ENCODE results near the gene TMOD2.
A peak's percentile ranks its signal among the peaks of the same experiment; 100 is the strongest.

Gene TMOD2

DNA sequence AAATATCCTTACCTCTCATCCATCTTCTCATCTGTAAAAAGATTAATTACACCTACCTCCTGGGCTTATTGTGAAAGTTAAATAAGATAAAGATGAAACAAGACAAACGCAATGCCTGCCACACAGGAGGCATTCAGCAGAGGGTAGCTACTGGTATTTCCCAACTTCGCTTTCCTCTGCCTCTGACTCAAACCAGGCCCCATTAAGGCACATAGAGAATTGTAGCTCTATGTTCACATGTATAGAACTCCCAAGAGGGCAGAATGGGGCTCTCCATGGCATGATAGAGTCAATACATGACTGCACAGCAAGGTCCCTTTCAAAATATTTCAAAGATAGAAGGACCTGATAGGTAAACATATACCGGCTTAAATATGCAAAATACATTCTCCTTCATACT, 15.3 kb upstream of the TMOD2 start:
- DNase-seq, result peak in 3 of 4 experiments; percentile 29 to 48 (median 46)

GRCh38 chr15:51736751-51737521, 14.5 kb upstream of the TMOD2 start:
- DNase-seq, result peak in 2 of 4 experiments; percentile 26 to 69

DNA sequence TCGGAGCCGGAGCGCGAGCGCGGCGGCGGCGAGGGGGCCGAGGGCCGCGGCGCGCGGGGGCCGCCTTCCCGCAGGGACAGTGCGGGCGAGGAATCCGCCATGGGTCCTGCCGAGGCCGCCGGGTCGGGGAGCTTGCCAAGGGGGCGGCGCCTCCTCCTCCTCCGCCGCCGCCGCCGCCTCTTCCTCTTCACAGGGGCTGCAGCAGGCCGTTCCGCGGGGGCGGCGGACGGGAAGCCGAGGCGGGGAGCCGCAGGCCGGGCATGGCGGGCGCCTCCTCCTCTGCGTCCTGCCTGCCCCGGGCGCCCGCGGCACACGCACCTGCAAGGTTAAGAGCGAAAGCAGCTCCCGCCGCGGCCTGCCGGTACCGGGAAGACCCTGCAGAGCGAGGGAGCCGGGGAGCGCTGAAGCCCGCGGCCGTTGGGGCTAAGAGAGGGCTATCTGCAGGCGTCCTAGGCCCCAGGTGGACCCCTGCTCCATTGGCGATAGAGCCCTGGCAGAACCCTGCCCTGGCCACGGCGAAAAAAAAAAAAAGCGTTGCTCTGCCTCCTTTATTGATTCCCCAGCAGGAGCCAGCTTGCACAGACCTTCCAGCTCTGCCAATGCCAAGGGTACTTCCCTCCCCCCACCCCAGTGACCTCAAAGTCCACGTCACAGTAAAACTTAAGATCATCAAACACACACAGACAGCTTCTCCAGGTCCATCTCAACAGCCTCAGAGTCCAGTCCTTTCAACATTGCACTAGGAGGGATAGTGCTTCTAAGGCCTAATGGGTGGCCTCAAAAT, 13.7 kb upstream of the TMOD2 start, which contains the start of gene LYSMD2:
LYSMD2 (minus strand) TSS at position 134 of the 784 bp plus-strand sequence; CDS start at position 101, 33 bp downstream.
- peak; percentile 53 to 88 (median 76) for DNase-seq

DNA sequence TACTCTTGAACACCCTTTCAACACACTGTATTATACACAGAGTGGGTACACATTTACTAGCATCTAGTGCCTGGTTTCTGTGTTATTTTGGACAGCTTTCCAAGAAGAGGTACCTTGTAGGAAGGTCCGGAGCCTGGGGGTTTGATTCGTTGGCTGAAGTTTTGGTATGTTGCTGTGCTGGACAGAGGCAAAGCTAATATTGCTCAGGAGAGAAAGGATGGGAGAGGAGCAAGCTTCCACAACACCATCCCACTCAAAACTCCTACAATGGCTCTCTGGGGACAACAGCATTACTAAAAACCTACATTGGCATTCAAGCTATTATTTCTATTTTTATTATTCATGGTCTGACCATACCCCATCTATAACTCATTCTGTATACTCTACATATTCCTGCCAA, 12.8 kb upstream of the TMOD2 start:
- DNase-seq, result no peak

DNA sequence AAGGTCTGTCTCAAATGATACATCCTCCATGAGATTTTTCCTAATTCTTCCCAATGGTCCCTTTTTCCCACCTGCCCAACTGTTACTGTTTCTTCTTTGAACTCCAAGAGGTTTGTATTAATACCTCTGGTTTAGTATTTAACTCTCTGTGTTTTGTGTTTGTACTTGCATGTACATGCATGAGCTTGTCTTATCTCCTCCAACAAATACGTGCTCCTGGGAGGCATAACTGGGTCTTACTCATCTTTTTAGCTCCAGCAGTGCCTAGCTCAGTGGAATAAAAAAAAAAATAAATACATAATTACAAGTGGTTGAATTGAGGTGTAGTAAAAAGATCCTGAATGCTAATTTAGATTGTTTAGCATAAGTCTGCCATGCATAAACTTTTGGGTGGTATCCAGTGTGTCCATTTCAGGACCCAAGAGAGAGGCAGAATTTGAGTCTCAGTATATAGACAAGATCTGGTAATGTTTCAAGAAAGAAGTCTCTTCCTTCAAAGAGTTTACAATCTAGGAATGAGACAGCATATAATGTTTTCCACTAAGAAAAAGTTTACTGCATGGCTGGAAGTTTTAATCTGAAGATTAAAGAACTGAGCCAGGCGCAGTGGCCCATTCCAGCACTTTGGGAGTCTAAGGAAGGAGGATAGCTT, 12.2 kb upstream of the TMOD2 start:
- no peak for DNase-seq

GRCh38 chr15:51749307-51749706, 2.1 kb upstream of the TMOD2 start:
- DNase-seq, result no peak

DNA sequence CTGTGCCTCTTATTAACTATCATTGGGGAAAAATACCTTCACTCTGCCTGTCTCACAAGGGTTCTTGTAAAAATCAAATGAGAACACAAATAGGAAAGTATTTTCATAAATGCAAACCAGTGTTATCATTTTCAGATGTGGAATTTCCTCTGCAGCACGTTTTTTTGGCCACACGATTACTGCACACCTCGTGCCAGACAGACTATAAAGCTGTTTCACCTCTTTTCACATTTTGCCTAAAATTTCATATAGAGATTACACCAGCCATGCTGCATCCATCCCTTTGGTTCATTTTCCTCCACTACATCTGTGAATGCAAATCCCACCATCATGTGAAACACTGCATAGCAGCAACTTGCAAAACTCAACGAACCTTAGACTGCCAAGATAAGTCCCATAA, 1.2 kb upstream of the TMOD2 start:
- DNase-seq, result no peak

DNA sequence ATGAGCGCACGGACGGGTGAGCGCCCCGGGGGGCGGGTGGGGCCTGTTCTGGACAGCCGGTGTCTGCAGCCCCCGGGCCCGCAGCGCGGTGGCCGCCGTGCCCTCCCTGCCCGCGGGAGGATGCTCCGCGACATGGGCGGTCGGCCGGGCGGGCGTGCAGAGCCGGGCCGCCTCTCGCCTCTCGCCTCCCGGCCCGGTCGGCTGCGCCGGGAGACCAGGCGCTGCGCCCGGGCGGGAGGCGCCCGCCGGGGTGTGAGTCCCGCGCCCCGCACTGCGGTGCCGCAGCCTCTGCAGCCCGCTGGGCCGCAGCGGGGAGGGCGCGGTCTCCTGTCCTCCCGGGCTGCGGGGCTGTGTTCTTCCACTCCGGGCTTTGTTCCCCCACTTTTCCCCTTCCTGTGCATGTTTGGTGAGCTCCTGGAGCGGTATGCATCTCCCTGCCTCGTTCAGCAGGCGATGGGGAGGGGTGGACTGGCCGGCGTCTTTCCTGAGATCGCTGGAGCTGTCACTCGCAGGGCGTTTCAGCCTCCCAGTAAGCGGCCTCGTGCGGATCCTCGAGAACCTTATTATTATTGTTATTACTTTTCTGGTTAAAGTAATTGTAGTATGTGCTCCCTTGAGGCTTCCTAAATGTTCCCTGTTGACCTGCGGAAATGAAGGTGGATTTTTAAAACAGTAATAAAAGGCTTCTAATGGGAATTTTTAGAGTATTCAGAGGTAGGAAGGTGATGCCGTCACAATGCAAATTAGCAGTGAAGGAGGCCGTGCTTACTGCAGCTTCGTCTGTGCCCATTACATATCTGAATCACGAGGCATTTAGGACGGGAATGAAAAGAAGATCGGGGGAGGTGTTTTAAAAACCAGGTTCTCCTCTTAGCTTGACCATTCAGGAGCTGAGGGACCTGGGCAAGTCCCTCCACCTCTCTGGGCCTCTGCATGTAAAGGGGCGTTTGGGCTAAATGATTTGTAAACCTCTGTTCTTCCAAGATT, 593 bp downstream of the TMOD2 start:
- peak in 3 of 4 experiments; percentile 28 to 52 (median 40) for DNase-seq

GRCh38 chr15:51752888-51753287, 1.5 kb downstream of the TMOD2 start:
- peak; percentile 44 to 77 (median 66) for DNase-seq

GRCh38 chr15:51754267-51754666, 2.9 kb downstream of the TMOD2 start:
- no peak for DNase-seq

DNA sequence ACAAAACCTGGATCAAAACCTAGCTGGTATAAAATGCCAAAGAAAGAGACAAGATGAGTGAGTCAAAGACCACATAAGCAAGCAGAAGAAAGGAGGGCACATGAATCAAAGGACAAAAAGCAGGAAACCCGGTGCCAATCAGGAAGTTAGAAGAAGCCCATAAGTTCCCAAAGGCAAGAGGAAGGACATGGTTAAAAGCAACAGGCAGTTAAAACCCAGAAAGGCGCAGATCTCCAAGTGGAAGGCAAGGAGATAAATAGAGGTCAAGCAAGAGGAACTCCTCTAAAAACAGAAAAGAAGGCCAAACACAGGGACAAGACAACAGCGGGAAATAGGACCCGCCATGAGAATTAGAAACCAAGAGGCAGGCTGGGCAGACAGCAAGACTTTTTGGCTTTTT, 4.4 kb downstream of the TMOD2 start:
- DNase-seq, result peak in 3 of 4 experiments; percentile 26 to 46 (median 31)

DNA sequence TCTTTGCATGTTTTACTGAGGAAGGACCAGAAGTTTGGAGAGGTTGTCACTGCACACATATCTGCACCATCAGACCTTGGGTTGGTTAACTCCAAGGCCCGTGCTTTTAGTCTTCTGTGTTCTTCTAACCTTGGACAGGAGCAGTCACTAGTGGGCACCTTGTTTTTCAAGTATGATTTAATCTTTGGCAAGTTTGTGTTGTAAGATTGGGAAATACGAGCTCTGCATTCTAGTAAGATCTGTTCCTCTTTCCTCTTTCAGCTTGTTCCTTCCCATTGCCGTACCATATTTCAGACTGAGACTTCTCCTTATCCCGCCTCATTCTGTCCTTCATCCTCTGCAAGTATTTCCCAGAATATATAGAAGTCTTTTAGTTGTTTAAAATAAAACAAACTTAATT, 5.1 kb downstream of the TMOD2 start:
- peak; percentile 42 to 84 (median 64) for DNase-seq

GRCh38 chr15:51757450-51757849, 6.1 kb downstream of the TMOD2 start:
- DNase-seq, result no peak

GRCh38 chr15:51758645-51759044, 7.2 kb downstream of the TMOD2 start:
- no peak for DNase-seq

DNA sequence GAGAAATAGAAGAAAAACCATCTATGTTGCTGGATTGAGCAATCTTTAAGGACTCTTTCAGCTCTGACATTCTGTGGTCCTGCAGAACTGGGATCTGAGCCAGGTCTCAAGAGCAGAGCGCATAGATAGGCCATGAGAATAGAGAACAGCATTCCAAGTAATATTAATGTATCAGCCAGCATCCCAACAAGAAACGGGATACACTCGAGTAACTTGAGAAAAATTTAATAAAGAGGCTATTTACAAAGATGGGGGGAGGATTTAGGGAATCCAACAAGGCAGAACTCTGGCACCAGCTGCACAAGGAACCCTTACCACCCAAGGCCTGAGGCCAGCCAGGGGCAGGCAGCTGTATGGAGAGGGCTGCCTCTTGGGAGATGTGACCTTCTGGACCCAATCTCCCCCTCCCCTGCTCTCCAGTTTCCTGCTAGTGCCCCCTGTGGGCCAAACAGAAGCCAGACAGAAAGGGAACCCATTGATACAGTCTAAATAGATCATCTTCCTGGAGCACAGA, 8.2 kb downstream of the TMOD2 start:
- DNase-seq, result peak in 3 of 4 experiments; percentile 28 to 60 (median 44)

DNA sequence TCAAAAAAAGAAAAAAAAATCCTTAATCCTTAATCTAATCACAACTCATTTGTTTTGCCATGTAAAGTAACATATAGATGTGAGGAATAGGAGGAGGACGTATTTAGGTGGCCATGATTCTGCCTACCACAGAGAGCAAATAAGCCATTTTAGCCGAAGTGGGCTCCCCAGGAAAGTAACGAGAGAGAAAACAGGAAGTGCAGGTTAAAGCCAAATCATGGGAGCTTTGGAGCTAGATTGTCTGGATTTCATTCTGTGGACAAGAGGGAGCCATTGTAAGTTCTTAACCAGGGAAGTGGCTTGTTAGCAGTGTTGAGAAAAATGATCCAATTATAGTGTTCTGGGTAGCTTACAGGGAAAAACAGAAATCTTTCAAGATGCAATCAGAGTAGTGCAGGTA, 9.4 kb downstream of the TMOD2 start:
- no peak for DNase-seq

DNA sequence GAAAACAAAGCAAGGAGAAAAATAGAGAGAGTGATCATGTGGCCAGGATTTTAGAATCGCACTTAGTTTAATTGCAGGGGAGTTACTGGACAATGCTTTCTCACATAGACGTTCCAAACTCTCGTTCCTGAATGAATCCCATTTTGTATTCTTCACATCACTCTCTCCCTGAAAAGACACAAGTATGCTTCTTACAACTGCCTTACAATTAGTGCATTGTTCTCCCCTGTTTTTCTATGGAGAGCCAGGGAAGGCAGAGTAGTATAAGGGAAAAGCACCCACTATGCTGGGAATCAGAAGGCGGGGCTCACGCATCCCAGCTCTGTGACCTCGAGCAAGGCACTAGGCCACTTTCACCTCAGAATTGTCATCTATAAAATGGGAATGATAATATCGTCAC, 14.4 kb downstream of the TMOD2 start:
- DNase-seq, result no peak

DNA sequence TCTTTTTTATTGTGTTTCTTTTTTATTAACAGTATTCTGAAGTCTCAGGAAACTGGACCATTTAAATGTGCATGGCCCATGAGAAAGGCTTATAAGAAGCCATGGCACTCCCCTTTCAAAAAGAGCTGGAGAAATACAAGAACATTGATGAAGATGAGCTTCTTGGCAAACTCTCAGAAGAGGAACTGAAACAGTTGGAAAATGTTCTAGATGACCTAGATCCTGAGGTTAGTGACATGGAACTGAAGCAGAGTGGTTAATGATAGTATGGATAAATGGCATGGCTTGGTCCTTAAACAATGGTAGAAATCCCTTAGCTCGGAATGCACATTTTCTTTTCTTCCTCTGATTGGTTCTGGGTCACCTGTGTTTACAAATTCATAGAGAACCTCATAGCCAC, 14.9 kb downstream of the TMOD2 start:
- DNase-seq, result peak in 3 of 4 experiments; percentile 24 to 55 (median 55)

- peak; percentile 11 to 47 (median 40) for DNase-seq
Measured at GRCh38 chr15:51768018-51768417, 16.6 kb downstream of the TMOD2 start.

- no peak for DNase-seq
Measured at GRCh38 chr15:51770902-51771301, 19.5 kb downstream of the TMOD2 start.

DNA sequence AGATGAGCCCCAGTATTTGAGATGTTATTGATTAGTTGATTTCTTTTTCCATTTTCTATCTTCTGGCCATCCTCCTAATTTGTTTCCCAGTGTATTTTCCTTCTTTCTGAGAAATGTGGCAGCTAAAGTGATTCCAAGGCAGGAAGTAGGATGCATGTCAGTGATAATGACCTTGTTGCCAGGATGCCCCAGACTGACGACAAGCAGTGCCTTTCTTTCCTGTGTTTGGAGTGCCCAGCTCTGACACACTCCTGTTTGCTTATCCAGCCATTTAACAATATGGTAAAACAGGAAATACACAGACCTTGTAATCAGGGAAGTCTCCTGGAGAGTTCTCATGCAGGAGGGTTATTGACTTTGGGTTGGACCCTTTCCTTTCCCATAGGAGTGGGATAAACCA, 20.4 kb downstream of the TMOD2 start:
- no peak for DNase-seq

- no peak for DNase-seq
Measured at GRCh38 chr15:51774916-51775315, 23.5 kb downstream of the TMOD2 start.
